ENCODE data around the gene BBS9.

Gene BBS9

GRCh38 chr7:33422141-33422540 lies 292.8 kb downstream of the BBS9 start:
- Histone ChIP-seq H3F3A (ENCODE audit: insufficient read depth) (no peaks in the 10 kb centered on the region), H3K9me3 (ENCODE audit: insufficient read depth, low read length) (no peaks in the 10 kb centered on the region), H3K36me3 (ENCODE audit: low read length) (no peaks in the 10 kb centered on the region), H3K4me3 (ENCODE audit: insufficient read depth, low read length, poor library complexity, severe bottlenecking) (no peak overlapping the region), H3K4me2 (ENCODE audit: low read depth, low read length, poor library complexity, severe bottlenecking) (no peak overlapping the region), H3K79me2 (ENCODE audit: insufficient read depth, low read length) (no peaks in the 10 kb centered on the region), H3K9me2 (replicated peaks; ENCODE audit: insufficient read depth, low read length) (no peaks in the 10 kb centered on the region), H3K27ac (ENCODE audit: low read depth, low read length) (no peak overlapping the region), H3K27me3 (ENCODE audit: low read length) (no peaks in the 10 kb centered on the region), H2AFZ (ENCODE audit: low read depth, low read length, severe bottlenecking) (no peak overlapping the region), H3K9ac (ENCODE audit: low read length) (no peak overlapping the region), H4K20me1 (ENCODE audit: low read depth, low read length) (no peaks in the 10 kb centered on the region)
- no peak for TF ChIP-seq CTCF (IDR thresholded peaks at IDR 0.05; ENCODE audit: insufficient read depth, low read length, poor library complexity, severe bottlenecking)
- TF ChIP-seq EZH2phosphoT487 (conservative IDR thresholded peaks at IDR 0.05; ENCODE audit: low read length), result no peak

- H3K9me2 ChIP-seq (replicated peaks; ENCODE audit: insufficient read depth, low read length), result no peaks in the 10 kb centered on the region
- H3F3A ChIP-seq (ENCODE audit: insufficient read depth), result no peaks in the 10 kb centered on the region
- H3K9me3 ChIP-seq (ENCODE audit: insufficient read depth, low read length), result no peaks in the 10 kb centered on the region
- no peaks in the 10 kb centered on the region for H3K36me3 ChIP-seq (ENCODE audit: low read length)
- H3K27me3 ChIP-seq (ENCODE audit: low read length), result no peaks in the 10 kb centered on the region
- no peak overlapping the region for H2AFZ ChIP-seq (ENCODE audit: low read depth, low read length, severe bottlenecking)
- H3K9ac ChIP-seq (ENCODE audit: low read length), result no peak overlapping the region
- H3K27ac ChIP-seq (ENCODE audit: low read depth, low read length), result no peak overlapping the region
- H3K4me2 ChIP-seq (ENCODE audit: low read depth, low read length, poor library complexity, severe bottlenecking), result no peak overlapping the region
- H3K79me2 ChIP-seq (ENCODE audit: insufficient read depth, low read length), result no peaks in the 10 kb centered on the region
- no peaks in the 10 kb centered on the region for H4K20me1 ChIP-seq (ENCODE audit: low read depth, low read length)
- TF ChIP-seq CTCF (IDR thresholded peaks at IDR 0.05; ENCODE audit: insufficient read depth, low read length, poor library complexity, severe bottlenecking), result no peak
- no peak for TF ChIP-seq EZH2phosphoT487 (conservative IDR thresholded peaks at IDR 0.05; ENCODE audit: low read length)
- H3K4me3 ChIP-seq (ENCODE audit: insufficient read depth, low read length, poor library complexity, severe bottlenecking), result no peak overlapping the region
These were observed 293.7 kb downstream of the BBS9 start for GRCh38 chr7:33422825-33423645.

GRCh38 chr7:33423646-33424020 lies 294.3 kb downstream of the BBS9 start:
- Histone ChIP-seq H4K20me1 (ENCODE audit: low read depth, low read length) (no peaks in the 10 kb centered on the region), H2AFZ (ENCODE audit: low read depth, low read length, severe bottlenecking) (no peak overlapping the region), H3K27me3 (ENCODE audit: low read length) (no peaks in the 10 kb centered on the region), H3K4me3 (ENCODE audit: insufficient read depth, low read length, poor library complexity, severe bottlenecking) (no peak overlapping the region), H3K9me3 (ENCODE audit: insufficient read depth, low read length) (no peaks in the 10 kb centered on the region), H3F3A (ENCODE audit: insufficient read depth) (no peaks in the 10 kb centered on the region), H3K4me2 (ENCODE audit: low read depth, low read length, poor library complexity, severe bottlenecking) (no peak overlapping the region), H3K27ac (ENCODE audit: low read depth, low read length) (no peak overlapping the region), H3K9ac (ENCODE audit: low read length) (no peak overlapping the region), H3K9me2 (replicated peaks; ENCODE audit: insufficient read depth, low read length) (no peaks in the 10 kb centered on the region), H3K36me3 (ENCODE audit: low read length) (no peaks in the 10 kb centered on the region), H3K79me2 (ENCODE audit: insufficient read depth, low read length) (no peaks in the 10 kb centered on the region)
- TF ChIP-seq CTCF (IDR thresholded peaks at IDR 0.05; ENCODE audit: insufficient read depth, low read length, poor library complexity, severe bottlenecking) (peak; percentile 66), EZH2phosphoT487 (conservative IDR thresholded peaks at IDR 0.05; ENCODE audit: low read length) (no peak)

Data from SU-DHL-6 (cell line).